Measurements from ENCODE around the gene MAPK11. TPM values are rescaled to one million over a fixed set of nuclear protein-coding genes. Genes with fewer than 3 reads are reported as not detected.

MAPK11 gene
- 0.42 TPM for polyA plus RNA-seq (2013, experiment 1 of 2)
- 0.36 TPM for polyA plus RNA-seq (2013, experiment 2 of 2)

GRCh38 chr22:50269970-50270665 is at the start of gene MAPK11:
Gene MAPK11 (minus strand): TSS chr22:50270380. CDS start chr22:50270292, 88 bp downstream.
- Histone ChIP-seq H3K9ac (ENCODE audit: low read length) (no peak within 1 kb of the TSS), H4K5ac (ENCODE audit: low read length) (no peak within 1 kb of the TSS), H2BK15ac (replicated peaks; ENCODE audit: low read depth) (no peak within 1 kb of the TSS), H3K79me1 (ENCODE audit: low read length) (no peaks in the 10 kb centered on the region), H4K8ac (ENCODE audit: low read depth, low read length) (no peak within 1 kb of the TSS), H3K27me3 (ENCODE audit: insufficient read depth, low read length, poor library complexity) (peaks cover 5% of the 10 kb centered on the region), H2BK120ac (ENCODE audit: low read depth, low read length) (no peak within 1 kb of the TSS), H3K27ac (ENCODE audit: low read depth, low read length) (no peak within 1 kb of the TSS), H3K4ac (ENCODE audit: low read depth, low read length) (no peak within 1 kb of the TSS), H3K4me2 (ENCODE audit: low read length) (peak within 1 kb of the TSS; percentile 21), H3K79me2 (ENCODE audit: control insufficient read depth, insufficient read depth, low read length) (no peaks in the 10 kb centered on the region), H2AK5ac (ENCODE audit: low read length) (no peak within 1 kb of the TSS), H3K18ac (ENCODE audit: low read length) (no peak within 1 kb of the TSS), H3K4me1 (ENCODE audit: control insufficient read depth, low read depth, low read length) (no peaks in the 10 kb centered on the region), H2BK5ac (ENCODE audit: low read length) (no peak within 1 kb of the TSS), H3K36me3 (ENCODE audit: control insufficient read depth, insufficient read depth, low read length) (no peaks in the 10 kb centered on the region), H3K4me3 (ENCODE audit: low read length) (no peak within 1 kb of the TSS), H3K56ac (ENCODE audit: low read length) (peak within 1 kb of the TSS; percentile 56), H3K23ac (ENCODE audit: low read length) (no peak within 1 kb of the TSS)
- no CpG with 5 or more reads among the region's 92 CpGs for WGBS (ENCODE audit: extremely low coverage, insufficient coverage, low lambda C conversion rate)
- DNase-seq: no peak

GRCh38 chr22:50319503-50319951 is 49.3 kb upstream of the MAPK11 start:
- Histone ChIP-seq H3K4ac (ENCODE audit: low read depth, low read length) (no peak overlapping the region), H3K36me3 (ENCODE audit: control insufficient read depth, insufficient read depth, low read length) (no peaks in the 10 kb centered on the region), H3K56ac (ENCODE audit: low read length) (no peak overlapping the region), H3K4me1 (ENCODE audit: control insufficient read depth, low read depth, low read length) (no peaks in the 10 kb centered on the region), H2BK120ac (ENCODE audit: low read depth, low read length) (no peak overlapping the region), H3K4me2 (ENCODE audit: low read length) (no peak overlapping the region), H2BK15ac (replicated peaks; ENCODE audit: low read depth) (no peak overlapping the region), H2BK5ac (ENCODE audit: low read length) (no peak overlapping the region), H4K8ac (ENCODE audit: low read depth, low read length) (no peak overlapping the region), H3K27me3 (ENCODE audit: insufficient read depth, low read length, poor library complexity) (no peaks in the 10 kb centered on the region), H3K79me2 (ENCODE audit: control insufficient read depth, insufficient read depth, low read length) (no peaks in the 10 kb centered on the region), H4K5ac (ENCODE audit: low read length) (no peak overlapping the region), H2AK5ac (ENCODE audit: low read length) (no peak overlapping the region), H3K79me1 (ENCODE audit: low read length) (no peaks in the 10 kb centered on the region), H3K18ac (ENCODE audit: low read length) (no peak overlapping the region), H3K23ac (ENCODE audit: low read length) (no peak overlapping the region), H3K27ac (ENCODE audit: low read depth, low read length) (no peak overlapping the region), H3K9ac (ENCODE audit: low read length) (no peak overlapping the region), H3K4me3 (ENCODE audit: low read length) (no peak overlapping the region)
- no peak for DNase-seq
- WGBS (ENCODE audit: extremely low coverage, insufficient coverage, low lambda C conversion rate): no CpG with 5 or more reads among the region's 15 CpGs

DNA sequence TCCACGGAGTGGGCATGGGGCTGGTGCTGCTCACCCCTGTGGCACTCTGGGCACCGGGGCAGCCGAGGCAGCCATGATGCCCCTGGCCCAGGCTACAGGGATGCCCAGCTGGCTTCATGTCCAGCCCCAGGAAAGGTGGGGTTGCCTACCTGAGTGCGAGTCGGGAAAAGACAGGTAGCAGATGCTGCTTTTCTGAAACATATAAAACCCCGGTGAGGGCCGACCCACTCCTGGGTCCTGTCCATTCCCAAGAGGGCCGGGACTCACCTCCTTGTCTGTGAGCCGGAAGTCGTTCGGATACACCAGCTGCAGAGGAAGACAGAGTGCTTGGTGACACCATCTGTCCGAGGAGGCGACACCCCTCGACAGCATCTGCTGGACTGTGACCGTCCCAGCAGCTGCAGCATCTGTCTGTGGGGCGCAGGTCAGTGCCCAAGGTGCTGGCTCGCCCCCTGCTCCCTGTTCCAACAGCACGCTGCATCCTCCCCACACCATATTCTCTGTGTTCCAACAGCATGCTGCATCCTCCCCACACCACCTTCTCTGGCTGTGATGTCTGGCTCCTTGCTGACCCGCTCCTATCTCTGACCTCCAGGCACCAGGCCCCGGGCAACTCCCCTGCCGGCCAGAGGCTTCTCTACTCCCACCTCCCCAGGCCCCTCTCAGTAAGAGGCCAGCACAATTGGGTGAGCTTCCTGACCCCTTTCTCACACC is 48.7 kb upstream of the MAPK11 start:
- Histone ChIP-seq H3K27me3 (ENCODE audit: insufficient read depth, low read length, poor library complexity) (no peaks in the 10 kb centered on the region), H2BK5ac (ENCODE audit: low read length) (no peak overlapping the region), H3K79me1 (ENCODE audit: low read length) (no peaks in the 10 kb centered on the region), H2BK15ac (replicated peaks; ENCODE audit: low read depth) (no peak overlapping the region), H3K36me3 (ENCODE audit: control insufficient read depth, insufficient read depth, low read length) (no peaks in the 10 kb centered on the region), H4K8ac (ENCODE audit: low read depth, low read length) (no peak overlapping the region), H3K56ac (ENCODE audit: low read length) (no peak overlapping the region), H2BK120ac (ENCODE audit: low read depth, low read length) (no peak overlapping the region), H3K4ac (ENCODE audit: low read depth, low read length) (no peak overlapping the region), H3K4me2 (ENCODE audit: low read length) (no peak overlapping the region), H4K5ac (ENCODE audit: low read length) (no peak overlapping the region), H3K79me2 (ENCODE audit: control insufficient read depth, insufficient read depth, low read length) (no peaks in the 10 kb centered on the region), H2AK5ac (ENCODE audit: low read length) (no peak overlapping the region), H3K9ac (ENCODE audit: low read length) (no peak overlapping the region), H3K4me3 (ENCODE audit: low read length) (no peak overlapping the region), H3K27ac (ENCODE audit: low read depth, low read length) (no peak overlapping the region), H3K18ac (ENCODE audit: low read length) (no peak overlapping the region), H3K4me1 (ENCODE audit: control insufficient read depth, low read depth, low read length) (no peaks in the 10 kb centered on the region), H3K23ac (ENCODE audit: low read length) (no peak overlapping the region)
- no peak for DNase-seq
- no CpG with 5 or more reads among the region's 21 CpGs for WGBS (ENCODE audit: extremely low coverage, insufficient coverage, low lambda C conversion rate)

DNA sequence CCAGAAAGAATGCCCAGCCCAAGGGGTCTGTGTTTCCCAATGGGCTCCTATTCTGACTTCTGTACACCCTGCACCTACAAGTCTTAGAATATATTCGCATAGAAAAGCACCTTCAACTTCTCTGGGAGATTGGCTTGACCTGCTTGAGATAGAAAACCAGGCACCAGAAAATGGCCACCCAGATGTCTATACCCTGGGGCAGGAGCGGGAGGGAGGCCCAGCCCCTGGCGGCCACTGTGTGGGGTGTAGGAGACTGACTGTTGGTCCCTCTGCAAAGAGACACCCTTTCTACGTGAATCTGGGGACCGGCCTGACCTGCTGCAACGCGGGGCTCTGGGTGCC is 48.1 kb upstream of the MAPK11 start:
- Histone ChIP-seq H2BK15ac (replicated peaks; ENCODE audit: low read depth) (no peak overlapping the region), H3K56ac (ENCODE audit: low read length) (no peak overlapping the region), H2BK5ac (ENCODE audit: low read length) (no peak overlapping the region), H3K9ac (ENCODE audit: low read length) (no peak overlapping the region), H2AK5ac (ENCODE audit: low read length) (no peak overlapping the region), H2BK120ac (ENCODE audit: low read depth, low read length) (no peak overlapping the region), H3K4me1 (ENCODE audit: control insufficient read depth, low read depth, low read length) (no peaks in the 10 kb centered on the region), H4K8ac (ENCODE audit: low read depth, low read length) (no peak overlapping the region), H3K4me3 (ENCODE audit: low read length) (no peak overlapping the region), H3K4ac (ENCODE audit: low read depth, low read length) (no peak overlapping the region), H3K4me2 (ENCODE audit: low read length) (no peak overlapping the region), H3K79me1 (ENCODE audit: low read length) (no peaks in the 10 kb centered on the region), H4K5ac (ENCODE audit: low read length) (no peak overlapping the region), H3K27me3 (ENCODE audit: insufficient read depth, low read length, poor library complexity) (no peaks in the 10 kb centered on the region), H3K23ac (ENCODE audit: low read length) (no peak overlapping the region), H3K79me2 (ENCODE audit: control insufficient read depth, insufficient read depth, low read length) (no peaks in the 10 kb centered on the region), H3K18ac (ENCODE audit: low read length) (no peak overlapping the region), H3K27ac (ENCODE audit: low read depth, low read length) (no peak overlapping the region), H3K36me3 (ENCODE audit: control insufficient read depth, insufficient read depth, low read length) (no peaks in the 10 kb centered on the region)
- no CpG with 5 or more reads among the region's 7 CpGs for WGBS (ENCODE audit: extremely low coverage, insufficient coverage, low lambda C conversion rate)
- no peak for DNase-seq

GRCh38 chr22:50317674-50318073 is 47.5 kb upstream of the MAPK11 start:
- no peak overlapping the region for H3K56ac ChIP-seq (ENCODE audit: low read length)
- H2BK15ac ChIP-seq (replicated peaks; ENCODE audit: low read depth): no peak overlapping the region
- H3K4me2 ChIP-seq (ENCODE audit: low read length): no peak overlapping the region
- no peak overlapping the region for H4K5ac ChIP-seq (ENCODE audit: low read length)
- DNase-seq: no peak
- no peak overlapping the region for H3K4me3 ChIP-seq (ENCODE audit: low read length)
- no peak overlapping the region for H2BK5ac ChIP-seq (ENCODE audit: low read length)
- H3K79me2 ChIP-seq (ENCODE audit: control insufficient read depth, insufficient read depth, low read length): no peaks in the 10 kb centered on the region
- no peak overlapping the region for H3K4ac ChIP-seq (ENCODE audit: low read depth, low read length)
- no peak overlapping the region for H3K18ac ChIP-seq (ENCODE audit: low read length)
- no CpG with 5 or more reads among the region's 7 CpGs for WGBS (ENCODE audit: extremely low coverage, insufficient coverage, low lambda C conversion rate)
- H3K4me1 ChIP-seq (ENCODE audit: control insufficient read depth, low read depth, low read length): no peaks in the 10 kb centered on the region
- H3K9ac ChIP-seq (ENCODE audit: low read length): no peak overlapping the region
- no peak overlapping the region for H4K8ac ChIP-seq (ENCODE audit: low read depth, low read length)
- H3K27ac ChIP-seq (ENCODE audit: low read depth, low read length): no peak overlapping the region
- no peak overlapping the region for H3K23ac ChIP-seq (ENCODE audit: low read length)
- no peak overlapping the region for H2AK5ac ChIP-seq (ENCODE audit: low read length)
- no peaks in the 10 kb centered on the region for H3K27me3 ChIP-seq (ENCODE audit: insufficient read depth, low read length, poor library complexity)
- H3K36me3 ChIP-seq (ENCODE audit: control insufficient read depth, insufficient read depth, low read length): no peaks in the 10 kb centered on the region
- no peaks in the 10 kb centered on the region for H3K79me1 ChIP-seq (ENCODE audit: low read length)
- no peak overlapping the region for H2BK120ac ChIP-seq (ENCODE audit: low read depth, low read length)
